OCI-LY7 (cell line): ENCODE results near the gene CPS1. TPM values are rescaled to one million over a fixed set of nuclear protein-coding genes. Genes with fewer than 3 reads are reported as not detected.

ENCODE experiments used
- BruUV-seq: library from RNA; stranded (reverse); fragments of 400-500 nt; replicated peaks from 2 replicates; lab custom pipeline; 2021; lab: Mats Ljungman, UMichigan
- CTCF ChIA-PET: fragments of 300-600 bp; sonication (Branson Sonifier 250); formaldehyde crosslinking; loops from one replicate; lab custom pipeline; 2022; ENCODE audit warnings: antibody characterized with exemption; ENCODE audit not compliant: unreplicated experiment; lab: Charles Lee
- POLR2A ChIA-PET: fragments of 300-600 bp; sonication (Branson Sonifier 250); formaldehyde crosslinking; loops from one replicate; lab custom pipeline; 2022; ENCODE audit warnings: antibody characterized with exemption; lab: Charles Lee
- DNase-seq: peaks from one replicate; pipeline ENCODE4 v3.0.0-alpha.2; 2015; ENCODE audit warnings: low spot score
- H2AFZ ChIP-seq: fragments of 200-600 bp; sonication (generic), shearing (Covaris generic); 2 replicates; pipeline ENCODE4 v1.6.1; 2014; ENCODE audit warnings: mild to moderate bottlenecking, antibody characterized with exemption, low read length, moderate library complexity
- H3K27ac ChIP-seq: fragments of 200-600 bp; sonication (generic); 2 replicates; pipeline ENCODE4 v1.5.1; 2014; ENCODE audit warnings: mixed run types, low read depth, mild to moderate bottlenecking, moderate library complexity, low read length, inconsistent platforms; ENCODE audit not compliant: poor library complexity, severe bottlenecking
- H3K36me3 ChIP-seq: fragments of 200-600 bp; sonication (generic); 2 replicates; pipeline ENCODE4 v1.6.1; 2014; ENCODE audit warnings: mild to moderate bottlenecking, antibody characterized with exemption, low read length, moderate library complexity, mixed read lengths; ENCODE audit not compliant: insufficient read depth
- H3K4me1 ChIP-seq: fragments of 200-600 bp; sonication (generic); 2 replicates; pipeline ENCODE4 v1.5.1; 2014; ENCODE audit warnings: mild to moderate bottlenecking, low read length; ENCODE audit not compliant: insufficient read depth, poor library complexity, severe bottlenecking
- H3K4me2 ChIP-seq: fragments of 200-600 bp; sonication (generic); 2 replicates; pipeline ENCODE4 v1.6.1; 2014; ENCODE audit warnings: mild to moderate bottlenecking, low read length
- H3K4me3 ChIP-seq: fragments of 200-600 bp; sonication (generic); 2 replicates; pipeline ENCODE4 v1.5.1; 2014; ENCODE audit warnings: mild to moderate bottlenecking, low read depth, low read length; ENCODE audit not compliant: poor library complexity, severe bottlenecking
- H3K79me2 ChIP-seq: fragments of 200-600 bp; sonication (generic); 2 replicates; pipeline ENCODE4 v1.6.1; 2016; ENCODE audit warnings: low read depth, mild to moderate bottlenecking, low read length, moderate library complexity, mixed read lengths; ENCODE audit not compliant: insufficient read depth
- H3K9me2 ChIP-seq: fragments of 200-600 bp; sonication (generic); 2 replicates; pipeline ENCODE4 v1.6.1; 2016; ENCODE audit warnings: mild to moderate bottlenecking, low read length, mixed read lengths; ENCODE audit not compliant: insufficient read depth
- H3K9me3 ChIP-seq: fragments of 200-600 bp; sonication (generic); 2 replicates; pipeline ENCODE4 v1.6.1; 2014; ENCODE audit warnings: mild to moderate bottlenecking, mixed run types, low read length, mixed read lengths
- H4K20me1 ChIP-seq: fragments of 200-600 bp; sonication (generic); 2 replicates; pipeline ENCODE4 v1.6.1; 2014; ENCODE audit warnings: mild to moderate bottlenecking, antibody characterized with exemption, low read length, moderate library complexity, mixed read lengths; ENCODE audit not compliant: insufficient read depth
- CTCF ChIP-seq: fragments of 200-600 bp; sonication (generic); conservative IDR thresholded peaks from 2 replicates; pipeline ENCODE4 v1.5.1; 2014; ENCODE audit warnings: mild to moderate bottlenecking, antibody characterized with exemption, low read length, moderate library complexity, mixed read lengths
- EZH2phosphoT487 ChIP-seq: fragments of 200-600 bp; sonication (generic); IDR thresholded peaks from 2 replicates; pipeline ENCODE4 v1.6.1; 2018; ENCODE audit warnings: low read depth, borderline replicate concordance, mild to moderate bottlenecking, mixed run types, antibody characterized with exemption, low read length, moderate library complexity, mixed read lengths
- intact Hi-C: fragments of 100-400 bp; cut with micrococcal nuclease; formaldehyde crosslinking; loops from one replicate; pipeline ENCODE4 v1.10.0; 2022; ENCODE audit not compliant: unreplicated experiment
- total RNA-seq, 2 experiments: library from RNA; depleted of rRNA in 1 of 2; stranded (reverse); fragments of >200 nt in 1 of 2; shearing (Covaris generic) in 1 of 2; gene quantifications; 2 replicates each; pipeline ENCODE4 v1.2.3, GENCODE V29; 2014 to 2022

The CPS1 gene
- total RNA-seq, 2 experiments from 2014 or later = 0.06 to 0.27 TPM

GRCh38 chr2:210523650-210524289, 32.6 kb upstream of the CPS1 start:
- intact Hi-C loops = no loop called here
- Histone ChIP-seq H3K9me2 (no peaks in the 10 kb centered on the region), H3K9me3 (no peaks in the 10 kb centered on the region), H3K79me2 (no peaks in the 10 kb centered on the region), H3K36me3 (no peaks in the 10 kb centered on the region), H3K4me2 (no peak overlapping the region), H3K4me3 (no peak overlapping the region), H4K20me1 (no peaks in the 10 kb centered on the region), H3K4me1 (no peaks in the 10 kb centered on the region), H2AFZ (no peak overlapping the region), H3K27ac (no peak overlapping the region)
- TF ChIP-seq CTCF (no peak), EZH2phosphoT487 (no peak)
- DNase-seq = no peak
- POLR2A ChIA-PET = interaction anchor here (0.6 to 1.3 kb wide), 2 partner anchors 13 to 77 kb away, joined by 3 read pairs; no protein-coding TSS in a partner anchor
- no TSS peak for BruUV-seq
- CTCF ChIA-PET = no interaction called here

- no peak for DNase-seq
- BruUV-seq = no TSS peak
Observed at GRCh38 chr2:210524533-210524932, 31.9 kb upstream of the CPS1 start.

More at GRCh38 chr2:210524533-210524932, 31.9 kb upstream of the CPS1 start:
- H3K9me3 ChIP-seq = no peaks in the 10 kb centered on the region
- no peaks in the 10 kb centered on the region for H3K36me3 ChIP-seq
- H3K4me1 ChIP-seq = no peaks in the 10 kb centered on the region
- H3K4me3 ChIP-seq = no peak overlapping the region
- no peaks in the 10 kb centered on the region for H4K20me1 ChIP-seq
- no peaks in the 10 kb centered on the region for H3K9me2 ChIP-seq
- H3K27ac ChIP-seq = no peak overlapping the region
- H3K4me2 ChIP-seq = no peak overlapping the region
- intact Hi-C loops = no loop called here
- H2AFZ ChIP-seq = no peak overlapping the region
- TF ChIP-seq EZH2phosphoT487 = no peak
- TF ChIP-seq CTCF = no peak
- no peaks in the 10 kb centered on the region for H3K79me2 ChIP-seq
- POLR2A ChIA-PET = interaction anchor here (1.3 kb wide), 1 partner anchor 78 kb away, joined by 3 read pairs; no protein-coding TSS in a partner anchor
- CTCF ChIA-PET = no interaction called here
